DOHH2 (cell line): Measurements from ENCODE around the gene GPR55.

Experiments used
- H3F3A ChIP-seq: fragments of 200-600 bp; sonication (generic), shearing (Covaris generic); 2 replicates; pipeline ENCODE4 v1.6.0; 2016; ENCODE audit warnings: antibody characterized with exemption, mild to moderate bottlenecking; ENCODE audit not compliant: control insufficient read depth, insufficient read depth
- H3K27ac ChIP-seq: fragments of 200-600 bp; sonication (generic); 2 replicates; pipeline ENCODE4 v1.5.1; 2014; ENCODE audit warnings: low read depth, mild to moderate bottlenecking, low read length, moderate library complexity
- H3K27me3 ChIP-seq: fragments of 200-600 bp; sonication (generic); 2 replicates; pipeline ENCODE4 v1.6.1; 2014; ENCODE audit warnings: mild to moderate bottlenecking, low read length, mixed read lengths; ENCODE audit not compliant: control insufficient read depth
- H3K36me3 ChIP-seq: fragments of 200-600 bp; sonication (generic); 2 replicates; pipeline ENCODE4 v1.6.1; 2014; ENCODE audit warnings: mild to moderate bottlenecking, low read length, moderate library complexity, mixed read lengths; ENCODE audit not compliant: control insufficient read depth
- H3K4me1 ChIP-seq: fragments of 200-600 bp; sonication (generic); 2 replicates; pipeline ENCODE4 v1.6.1; 2014; ENCODE audit warnings: mild to moderate bottlenecking, low read length, mixed read lengths; ENCODE audit not compliant: control insufficient read depth
- H3K4me2 ChIP-seq: fragments of 200-600 bp; sonication (generic); 2 replicates; pipeline ENCODE4 v1.6.0; 2014; ENCODE audit warnings: mild to moderate bottlenecking, low read length, moderate library complexity
- H3K4me3 ChIP-seq: fragments of 200-600 bp; sonication (generic); 2 replicates; pipeline ENCODE4 v1.5.1; 2014; ENCODE audit warnings: mild to moderate bottlenecking, low read length, mixed read lengths
- H3K79me2 ChIP-seq: fragments of 200-600 bp; sonication (generic); 2 replicates; pipeline ENCODE4 v1.6.1; 2014; ENCODE audit warnings: mild to moderate bottlenecking, low read length, mixed read lengths; ENCODE audit not compliant: control insufficient read depth
- H3K9me2 ChIP-seq: fragments of 200-600 bp; sonication (generic); replicated peaks from 2 replicates; pipeline ENCODE4 v1.6.1; 2014; ENCODE audit warnings: mild to moderate bottlenecking, low read length, mixed read lengths; ENCODE audit not compliant: control insufficient read depth
- H3K9me3 ChIP-seq: fragments of 200-600 bp; sonication (generic); 2 replicates; pipeline ENCODE4 v1.6.1; 2014; ENCODE audit warnings: antibody characterized with exemption, low read length, mixed read lengths; ENCODE audit not compliant: control insufficient read depth, insufficient read depth
- H4K20me1 ChIP-seq: fragments of 200-600 bp; sonication (generic); 2 replicates; pipeline ENCODE4 v1.6.0; 2014; ENCODE audit warnings: low read depth, mild to moderate bottlenecking, antibody characterized with exemption, low read length, moderate library complexity; ENCODE audit not compliant: control insufficient read depth, insufficient read depth
- CTCF ChIP-seq: fragments of 200-600 bp; sonication (generic); IDR thresholded peaks from one replicate; pipeline ENCODE4 v1.5.1; 2014; ENCODE audit warnings: antibody characterized with exemption, mild to moderate bottlenecking, low read depth, low read length; ENCODE audit not compliant: poor library complexity, severe bottlenecking
- EZH2phosphoT487 ChIP-seq: fragments of 200-600 bp; sonication (generic); IDR thresholded peaks from 2 replicates; pipeline ENCODE4 v1.6.1; 2017; ENCODE audit warnings: borderline replicate concordance, mild to moderate bottlenecking, antibody characterized with exemption, low read length, moderate library complexity, mixed read lengths

GPR55 gene

GRCh38 chr2:230907361-230908091 is 17.5 kb downstream of the GPR55 start:
- H3K79me2 ChIP-seq, result no peaks in the 10 kb centered on the region
- no peaks in the 10 kb centered on the region for H4K20me1 ChIP-seq
- H3K27ac ChIP-seq, result no peak overlapping the region
- H3K27me3 ChIP-seq, result peaks cover 5% of the 10 kb centered on the region; the same call in 1 of the 2 replicates
- H3K36me3 ChIP-seq, result no peaks in the 10 kb centered on the region
- H3K9me2 ChIP-seq, result no peaks in the 10 kb centered on the region
- TF ChIP-seq EZH2phosphoT487, result no peak
- TF ChIP-seq CTCF, result no peak
- H3K9me3 ChIP-seq, result no peaks in the 10 kb centered on the region
- H3K4me1 ChIP-seq, result peaks cover 17% of the 10 kb centered on the region
- no peak overlapping the region for H3K4me2 ChIP-seq
- no peaks in the 10 kb centered on the region for H3F3A ChIP-seq
- no peak overlapping the region for H3K4me3 ChIP-seq

- no peaks in the 10 kb centered on the region for H3K36me3 ChIP-seq
- H3K9me3 ChIP-seq, result no peaks in the 10 kb centered on the region
- no peaks in the 10 kb centered on the region for H3F3A ChIP-seq
- no peak overlapping the region for H3K4me3 ChIP-seq
- H3K79me2 ChIP-seq, result no peaks in the 10 kb centered on the region
- no peaks in the 10 kb centered on the region for H4K20me1 ChIP-seq
- TF ChIP-seq EZH2phosphoT487 (no peak), CTCF (no peak)
- H3K27me3 ChIP-seq, result peaks cover 5% of the 10 kb centered on the region; the same call in 1 of the 2 replicates
- no peak overlapping the region for H3K27ac ChIP-seq
- H3K9me2 ChIP-seq, result no peaks in the 10 kb centered on the region
- H3K4me2 ChIP-seq, result no peak overlapping the region
- H3K4me1 ChIP-seq, result peaks cover 23% of the 10 kb centered on the region
Observed at GRCh38 chr2:230906471-230907230, 18.4 kb downstream of the GPR55 start.

- Histone ChIP-seq H3K4me1 (peaks cover 23% of the 10 kb centered on the region), H3K36me3 (no peaks in the 10 kb centered on the region), H3K9me3 (no peaks in the 10 kb centered on the region), H3K9me2 (no peaks in the 10 kb centered on the region), H3K4me3 (no peak overlapping the region), H3K79me2 (no peaks in the 10 kb centered on the region), H3K27ac (no peak overlapping the region), H3F3A (no peaks in the 10 kb centered on the region), H4K20me1 (no peaks in the 10 kb centered on the region), H3K4me2 (no peak overlapping the region), H3K27me3 (peaks cover 3% of the 10 kb centered on the region; the same call in 1 of the 2 replicates)
- TF ChIP-seq EZH2phosphoT487 (no peak), CTCF (no peak)
Observed at GRCh38 chr2:230905448-230906421, 19.3 kb downstream of the GPR55 start.
